ENCODE data around the gene UNC5A. TPM values are rescaled to one million over a fixed set of nuclear protein-coding genes. Genes with fewer than 3 reads are reported as not detected.

UNC5A gene
- total RNA-seq, 6 experiments from 2014 or later, result not detected

- no peak overlapping the region for H3K27ac Mint-ChIP-seq
- DNase-seq, result no peak
- no peaks in the 10 kb centered on the region for H3K9me3 Mint-ChIP-seq
- no peaks in the 10 kb centered on the region for H3K36me3 Mint-ChIP-seq (ENCODE audit: low read depth)
- H3K4me3 Mint-ChIP-seq, result no peak overlapping the region
- peaks cover 15% of the 10 kb centered on the region; the same call in 1 of the 2 replicates for H3K4me1 Mint-ChIP-seq (ENCODE audit: low read depth)
- no peak for TF ChIP-seq CTCF (IDR thresholded peaks at IDR 0.05)
- H3K27me3 Mint-ChIP-seq (ENCODE audit: insufficient read depth), result peaks cover 60% of the 10 kb centered on the region
Measured at GRCh38 chr5:176822041-176822792, 11.9 kb downstream of the UNC5A start.

- H3K36me3 Mint-ChIP-seq (ENCODE audit: low read depth), result no peaks in the 10 kb centered on the region
- no peak overlapping the region for H3K4me3 Mint-ChIP-seq
- no peaks in the 10 kb centered on the region for H3K9me3 Mint-ChIP-seq
- H3K27me3 Mint-ChIP-seq (ENCODE audit: insufficient read depth), result peaks cover 63% of the 10 kb centered on the region
- peaks cover 15% of the 10 kb centered on the region; the same call in 1 of the 2 replicates for H3K4me1 Mint-ChIP-seq (ENCODE audit: low read depth)
- no peak for DNase-seq
- H3K27ac Mint-ChIP-seq, result no peak overlapping the region
- TF ChIP-seq CTCF (IDR thresholded peaks at IDR 0.05), result no peak
Measured at GRCh38 chr5:176822793-176823481, 12.6 kb downstream of the UNC5A start.

- peaks cover 59% of the 10 kb centered on the region for H3K27me3 Mint-ChIP-seq (ENCODE audit: insufficient read depth)
- DNase-seq, result no peak
- no peak for TF ChIP-seq CTCF (IDR thresholded peaks at IDR 0.05)
- no peaks in the 10 kb centered on the region; the same call in 1 of the 2 replicates for H3K9me3 Mint-ChIP-seq
- H3K36me3 Mint-ChIP-seq (ENCODE audit: low read depth), result no peaks in the 10 kb centered on the region
- H3K4me1 Mint-ChIP-seq (ENCODE audit: low read depth), result peaks cover 15% of the 10 kb centered on the region; the same call in 1 of the 2 replicates
- no peak overlapping the region for H3K4me3 Mint-ChIP-seq
- no peak overlapping the region for H3K27ac Mint-ChIP-seq
Measured at GRCh38 chr5:176823869-176824412, 13.6 kb downstream of the UNC5A start.

GRCh38 chr5:176824604-176825003 is 14.2 kb downstream of the UNC5A start:
- Mint-ChIP-seq H3K27me3 (ENCODE audit: insufficient read depth) (peaks cover 52% of the 10 kb centered on the region), H3K36me3 (ENCODE audit: low read depth) (no peaks in the 10 kb centered on the region)

More at GRCh38 chr5:176824604-176825003, 14.2 kb downstream of the UNC5A start:
- no peak for DNase-seq
- Mint-ChIP-seq H3K9me3 (no peaks in the 10 kb centered on the region; the same call in 1 of the 2 replicates), H3K27ac (no peak overlapping the region), H3K4me1 (ENCODE audit: low read depth) (peaks cover 15% of the 10 kb centered on the region; the same call in 1 of the 2 replicates), H3K4me3 (no peak overlapping the region)
- TF ChIP-seq CTCF (IDR thresholded peaks at IDR 0.05), result no peak

Data from HFFc6 (cell line).